HG02943 (cell line): ENCODE results near the gene RNPEPL1.

ENCODE experiments used
- ATAC-seq: cut with Tn5 transposase; IDR thresholded peaks from one replicate; pipeline ENCODE4 v1.9.1; 2021; ENCODE audit warnings: mild to moderate bottlenecking, low read depth, moderate library complexity; ENCODE audit not compliant: unreplicated experiment

RNPEPL1 gene

DNA sequence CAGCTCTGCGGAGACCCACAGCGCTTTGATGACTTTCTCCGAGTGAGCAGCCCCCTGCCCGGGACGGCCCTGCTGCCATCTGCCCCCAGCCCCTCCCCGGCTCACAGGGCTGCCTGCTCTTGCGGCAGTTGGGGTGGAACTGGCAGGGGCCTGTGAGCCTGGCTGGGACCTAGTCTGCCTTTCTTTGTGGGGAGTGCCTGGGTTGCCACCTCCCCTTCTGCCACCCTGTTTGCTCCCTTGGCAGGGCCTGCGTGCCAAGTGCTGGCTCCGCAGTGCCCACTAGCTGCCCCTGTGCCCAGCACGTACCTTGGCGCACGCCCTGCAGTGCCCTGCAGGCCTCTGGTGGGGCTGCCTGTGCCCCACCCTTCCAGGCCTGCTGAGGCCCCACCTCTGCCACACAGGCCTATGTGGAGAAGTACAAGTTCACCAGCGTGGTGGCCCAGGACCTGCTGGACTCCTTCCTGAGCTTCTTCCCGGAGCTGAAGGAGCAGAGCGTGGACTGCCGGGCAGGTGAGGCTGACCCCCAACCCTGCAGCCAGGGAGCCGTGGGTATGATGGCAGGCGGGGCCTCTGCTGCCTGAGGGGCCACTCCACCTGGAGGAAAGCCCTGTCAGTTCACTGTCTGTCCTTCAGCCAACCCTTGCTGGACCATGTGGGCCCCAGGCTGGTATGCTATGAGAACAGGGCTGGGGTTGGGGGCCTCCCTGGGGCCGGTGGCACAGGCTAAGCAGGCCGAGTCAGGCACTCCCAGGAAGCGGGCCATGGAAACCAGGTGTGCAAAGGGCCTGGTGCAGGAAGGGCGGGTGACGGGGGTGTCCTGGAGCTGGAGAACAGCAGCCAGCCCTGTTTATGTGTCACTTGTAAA, 7.0 kb downstream of the RNPEPL1 start:
- ATAC-seq: no peak

DNA sequence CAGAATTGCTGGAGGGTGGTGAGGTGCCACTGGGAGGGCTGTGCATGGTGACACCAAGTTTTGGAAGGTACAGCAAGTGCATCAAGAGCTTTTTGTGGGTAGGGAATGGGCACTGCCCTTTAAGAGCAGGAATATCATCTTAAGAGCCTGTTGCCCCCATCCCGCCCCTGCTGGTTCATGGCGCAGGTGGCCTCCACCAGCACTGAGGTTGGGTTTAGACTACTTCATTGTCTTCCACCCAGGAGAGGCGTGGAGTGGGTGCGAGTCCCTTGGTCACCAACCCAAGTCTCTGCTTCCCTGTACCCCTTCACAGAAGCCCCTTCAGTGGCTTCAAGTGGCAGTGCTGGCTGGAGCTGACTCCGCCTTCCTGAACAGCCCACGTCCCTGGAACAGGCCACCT, 7.8 kb downstream of the RNPEPL1 start:
- ATAC-seq: no peak

DNA sequence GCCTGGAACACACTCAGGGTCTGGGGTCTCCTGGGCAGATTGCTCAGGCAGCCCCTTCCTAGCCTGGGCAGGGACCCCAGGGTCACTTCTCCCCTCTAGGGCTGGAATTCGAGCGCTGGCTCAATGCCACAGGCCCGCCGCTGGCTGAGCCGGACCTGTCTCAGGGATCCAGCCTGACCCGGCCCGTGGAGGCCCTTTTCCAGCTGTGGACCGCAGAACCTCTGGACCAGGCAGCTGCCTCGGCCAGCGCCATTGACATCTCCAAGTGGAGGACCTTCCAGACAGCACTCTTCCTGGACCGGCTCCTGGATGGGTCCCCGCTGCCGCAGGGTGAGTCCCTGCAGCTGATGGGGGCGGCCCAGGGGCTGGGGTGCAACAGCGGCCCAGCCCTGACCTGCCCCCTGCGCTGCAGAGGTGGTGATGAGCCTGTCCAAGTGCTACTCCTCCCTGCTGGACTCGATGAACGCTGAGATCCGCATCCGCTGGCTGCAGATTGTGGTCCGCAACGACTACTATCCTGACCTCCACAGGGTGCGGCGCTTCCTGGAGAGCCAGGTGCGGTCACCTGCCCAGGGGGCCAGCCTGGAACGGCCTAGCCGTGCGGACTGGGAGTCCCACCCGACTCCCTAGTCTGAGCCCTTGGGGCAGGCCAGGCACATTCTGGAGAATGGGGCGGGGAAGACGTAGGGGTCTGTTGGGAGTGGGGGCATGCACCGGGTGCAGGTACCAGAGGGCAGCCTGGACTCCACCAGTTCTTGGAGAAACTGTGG, 8.3 kb downstream of the RNPEPL1 start:
- no peak for ATAC-seq

DNA sequence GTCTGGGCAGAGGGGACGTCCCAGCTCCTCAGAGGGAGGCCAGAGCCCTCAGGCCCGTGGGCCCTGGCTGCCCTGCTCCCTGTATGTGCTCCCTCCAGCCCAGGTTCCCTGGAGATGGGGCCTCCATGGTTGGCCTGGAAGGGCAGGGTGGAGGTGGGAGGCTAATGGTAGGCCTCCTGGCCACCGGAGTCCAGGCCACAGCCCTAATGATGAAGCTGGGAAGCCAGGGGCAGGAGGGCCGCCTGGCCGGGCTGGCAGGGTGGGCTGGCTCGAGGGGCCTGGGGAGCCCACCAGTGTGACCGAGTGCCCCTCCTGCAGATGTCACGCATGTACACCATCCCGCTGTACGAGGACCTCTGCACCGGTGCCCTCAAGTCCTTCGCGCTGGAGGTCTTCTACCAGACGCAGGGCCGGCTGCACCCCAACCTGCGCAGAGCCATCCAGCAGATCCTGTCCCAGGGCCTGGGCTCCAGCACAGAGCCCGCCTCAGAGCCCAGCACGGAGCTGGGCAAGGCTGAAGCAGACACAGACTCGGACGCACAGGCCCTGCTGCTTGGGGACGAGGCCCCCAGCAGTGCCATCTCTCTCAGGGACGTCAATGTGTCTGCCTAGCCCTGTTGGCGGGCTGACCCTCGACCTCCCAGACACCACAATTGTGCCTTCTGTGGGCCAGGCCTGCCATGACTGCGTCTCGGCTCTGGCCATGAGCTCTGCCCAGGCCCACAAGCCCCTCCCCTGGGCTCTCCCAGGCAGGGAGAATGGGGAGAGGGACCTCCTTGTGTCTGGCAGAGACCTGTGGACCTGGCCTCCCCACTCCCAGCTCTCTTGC, 9.2 kb downstream of the RNPEPL1 start:
- no peak for ATAC-seq

DNA sequence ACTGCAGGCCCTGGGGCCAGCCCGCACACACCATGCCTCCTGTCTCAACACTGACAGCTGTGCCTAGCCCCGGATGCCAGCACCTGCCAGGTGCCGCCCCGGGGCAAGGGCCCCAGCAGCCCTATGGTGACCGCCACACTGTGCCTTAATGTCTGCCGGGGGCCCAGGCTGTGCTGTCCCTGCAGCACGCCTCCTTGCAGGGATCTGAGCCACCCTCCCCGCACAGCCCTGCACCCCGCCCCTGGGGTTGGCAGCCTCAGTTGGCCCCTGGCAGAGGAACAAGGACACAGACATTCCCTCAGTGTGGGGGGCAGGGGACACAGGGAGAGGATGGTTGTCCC, 9.8 kb downstream of the RNPEPL1 start:
- no peak for ATAC-seq

DNA sequence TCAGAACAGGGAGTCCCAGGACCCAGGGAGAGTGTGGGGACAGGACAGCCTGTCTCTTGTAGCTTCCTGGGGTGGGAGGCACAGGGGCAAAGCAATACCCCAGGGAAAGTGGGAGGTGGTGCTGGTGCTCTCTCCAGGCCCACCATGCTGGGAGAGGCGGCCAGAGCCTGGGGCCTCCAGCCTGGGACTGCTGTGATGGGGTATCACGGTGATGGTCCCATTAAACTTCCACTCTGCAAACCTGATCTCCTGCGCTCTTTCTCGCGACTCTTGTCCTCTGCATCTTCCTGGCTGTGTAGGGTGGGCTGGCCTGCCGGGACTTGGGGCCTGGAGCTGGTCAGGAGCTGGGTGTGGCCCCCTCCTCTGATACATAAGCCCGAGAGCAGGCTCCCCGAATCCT, 10.2 kb downstream of the RNPEPL1 start:
- no peak for ATAC-seq

DNA sequence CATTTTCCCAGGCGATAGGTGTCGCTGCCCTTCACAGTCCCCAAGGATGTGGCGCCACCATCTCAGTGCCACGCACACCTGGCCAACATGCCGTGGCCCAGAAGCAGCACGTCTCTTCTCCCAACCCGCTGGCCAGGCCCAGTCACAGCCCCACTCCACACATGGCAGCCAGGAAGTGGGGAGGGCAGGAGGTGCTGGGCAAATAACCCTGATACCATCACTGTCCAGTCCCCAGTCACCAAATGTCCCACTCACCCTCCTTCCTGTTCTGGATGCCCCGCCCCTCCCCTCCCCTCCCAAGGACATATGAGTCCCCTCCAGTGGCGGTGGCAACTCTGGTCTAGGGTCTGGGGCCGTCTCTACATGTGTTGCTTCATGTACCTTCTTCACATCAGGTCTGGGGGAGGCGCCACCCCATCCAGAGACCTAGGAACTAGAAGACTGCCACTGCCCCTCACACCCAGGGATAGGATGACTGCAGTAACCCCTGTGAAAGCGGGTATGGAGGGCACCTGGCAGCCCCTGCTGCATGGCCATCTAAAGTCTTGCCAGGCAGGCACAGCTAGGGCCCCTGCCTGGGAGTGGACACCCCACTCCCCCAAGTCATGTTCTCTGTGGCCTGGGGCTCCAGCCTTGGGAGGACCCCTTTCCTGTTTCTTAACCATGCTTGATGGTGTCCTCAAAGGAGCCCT, 10.9 kb downstream of the RNPEPL1 start:
- no peak for ATAC-seq

DNA sequence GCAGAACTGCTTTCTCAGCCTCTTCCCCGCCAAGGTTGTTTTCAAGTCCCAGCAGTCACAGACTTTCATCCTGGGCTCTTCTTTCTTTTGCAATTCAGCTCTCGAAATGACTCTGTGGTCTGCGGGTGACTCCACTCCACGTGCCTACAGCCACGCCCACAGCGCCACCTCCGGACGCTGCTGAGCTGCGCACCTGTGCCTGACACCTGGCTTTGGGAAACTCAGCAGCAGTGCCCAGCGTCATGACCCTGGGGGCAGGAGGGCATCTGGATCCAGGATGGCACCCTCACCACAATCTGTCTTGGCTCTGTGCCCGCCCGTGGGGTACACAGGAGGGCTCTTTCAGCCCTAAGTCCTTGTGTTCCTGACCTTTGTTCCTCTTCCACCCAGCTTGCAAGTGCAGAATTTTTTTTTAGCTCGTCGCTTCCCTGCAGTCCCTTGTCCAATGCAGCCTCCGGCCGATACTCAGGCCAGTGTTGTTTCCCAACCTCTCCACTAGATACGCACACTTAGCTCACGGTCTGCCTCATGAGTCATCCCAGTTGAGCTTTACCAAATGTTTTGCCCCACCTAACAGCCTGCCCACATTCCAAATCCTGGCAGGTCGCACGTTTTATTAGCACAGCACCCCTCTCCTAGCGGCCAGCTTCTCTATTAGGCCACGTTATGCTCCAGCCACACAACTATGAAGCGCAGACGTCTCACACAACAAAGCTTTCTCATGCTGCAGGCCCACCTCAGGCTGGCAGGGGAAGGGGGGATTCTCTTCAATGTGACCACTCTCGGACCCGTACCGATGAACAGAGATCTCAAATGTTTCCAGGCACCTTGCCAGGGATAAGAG, 11.7 kb downstream of the RNPEPL1 start:
- ATAC-seq: no peak

DNA sequence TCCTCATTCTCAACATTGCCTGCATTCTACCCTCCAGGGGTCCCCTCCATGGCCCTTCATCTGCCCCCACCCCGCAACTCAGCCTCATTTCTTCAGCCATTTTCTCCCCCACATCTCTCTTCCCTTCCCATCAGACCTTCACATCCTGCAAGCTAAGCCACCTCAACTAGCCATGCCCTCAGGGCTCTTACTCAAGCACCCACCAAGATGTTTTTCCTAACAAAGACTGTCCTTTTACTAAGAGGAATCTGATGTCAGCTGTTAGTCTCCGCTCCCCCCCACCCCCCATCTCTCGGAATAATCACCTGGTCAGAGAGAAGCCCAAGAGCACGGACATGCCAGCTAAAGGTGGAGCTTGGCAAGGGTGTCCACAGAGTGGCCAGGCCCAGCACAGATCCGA, 13.5 kb downstream of the RNPEPL1 start:
- no peak for ATAC-seq

DNA sequence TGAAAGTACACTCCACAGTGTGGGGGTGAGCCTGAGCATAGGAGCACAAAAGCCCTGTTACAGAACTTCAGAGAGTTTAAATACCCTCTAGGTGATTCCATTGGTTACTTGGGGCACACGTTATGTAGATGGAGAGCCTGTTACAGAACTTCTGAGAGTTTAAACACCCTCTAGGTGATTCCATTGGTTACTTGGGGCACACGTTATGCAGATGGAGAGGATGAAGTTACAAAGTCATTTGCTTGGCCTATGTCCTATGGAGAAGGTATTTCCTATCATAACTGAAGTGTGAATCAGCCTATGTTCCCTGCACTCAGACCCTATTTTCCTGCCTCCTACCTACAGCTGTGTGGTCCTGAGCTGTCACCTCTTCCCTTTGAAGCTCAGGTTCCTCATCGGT, 14.5 kb downstream of the RNPEPL1 start:
- ATAC-seq: no peak

DNA sequence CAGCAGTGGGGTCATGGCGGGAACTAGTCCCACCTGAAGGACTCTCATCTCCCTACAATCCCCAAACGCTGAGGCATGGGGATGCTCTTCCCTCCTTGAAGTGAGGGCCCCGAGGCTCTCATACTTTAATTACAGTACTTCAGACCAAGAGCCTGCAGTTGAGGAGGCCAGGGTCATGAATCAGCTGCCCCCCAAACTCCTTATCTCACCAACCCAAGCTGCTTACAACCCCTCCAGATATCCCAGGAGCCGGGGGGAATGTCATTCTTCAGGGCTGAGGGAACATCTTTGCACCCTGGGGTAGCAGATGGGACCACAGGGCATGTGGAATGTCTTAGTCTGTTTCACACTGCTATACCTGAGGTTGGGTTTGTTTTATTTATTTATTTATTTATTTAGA, 15.5 kb downstream of the RNPEPL1 start:
- ATAC-seq: no peak

DNA sequence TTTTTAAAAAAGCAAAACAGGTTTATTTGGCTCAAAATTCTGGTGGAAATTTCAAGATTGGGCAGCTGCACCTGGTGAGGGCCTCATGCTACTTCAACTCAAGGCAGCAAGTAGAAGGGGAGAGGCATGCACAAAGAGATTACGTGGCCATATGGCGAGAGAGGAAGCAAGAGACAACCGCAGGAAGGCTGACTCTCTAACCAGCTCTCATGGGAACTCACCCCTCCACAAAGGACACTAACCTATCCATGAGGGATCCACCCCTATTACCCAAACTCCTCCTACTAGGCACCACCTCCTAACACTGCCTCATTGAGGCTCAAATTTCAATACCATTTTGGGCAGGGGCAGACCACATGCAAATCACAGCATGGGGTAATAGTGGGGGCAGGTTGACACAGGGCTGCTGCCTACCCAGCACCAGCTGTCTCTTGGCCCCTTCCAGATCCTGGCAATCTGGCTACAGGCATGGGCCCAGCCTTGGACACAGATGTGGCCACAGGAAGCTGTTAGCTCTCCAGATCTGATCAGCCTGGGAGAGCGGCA, 16.3 kb downstream of the RNPEPL1 start:
- ATAC-seq: peak; percentile 51

DNA sequence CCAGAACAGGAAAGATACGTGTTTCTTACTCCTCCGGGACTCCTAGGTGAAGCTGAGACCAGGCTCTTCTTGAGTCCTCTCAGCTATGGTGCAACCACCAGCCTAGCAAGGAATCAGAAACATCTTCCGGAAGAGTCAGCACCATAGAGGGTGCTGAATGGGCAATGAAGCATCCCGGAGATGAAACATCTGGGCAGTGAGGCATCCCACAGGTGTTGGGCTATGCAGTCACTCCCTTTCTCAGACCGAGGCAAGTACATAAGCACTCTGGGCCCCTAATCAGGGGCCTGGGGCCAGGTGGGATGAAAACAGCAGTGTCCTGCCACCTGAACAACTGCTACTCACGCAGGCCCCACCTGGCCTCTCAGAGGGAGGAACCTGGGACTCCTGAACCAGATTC, 16.8 kb downstream of the RNPEPL1 start:
- ATAC-seq: peak; percentile 19

DNA sequence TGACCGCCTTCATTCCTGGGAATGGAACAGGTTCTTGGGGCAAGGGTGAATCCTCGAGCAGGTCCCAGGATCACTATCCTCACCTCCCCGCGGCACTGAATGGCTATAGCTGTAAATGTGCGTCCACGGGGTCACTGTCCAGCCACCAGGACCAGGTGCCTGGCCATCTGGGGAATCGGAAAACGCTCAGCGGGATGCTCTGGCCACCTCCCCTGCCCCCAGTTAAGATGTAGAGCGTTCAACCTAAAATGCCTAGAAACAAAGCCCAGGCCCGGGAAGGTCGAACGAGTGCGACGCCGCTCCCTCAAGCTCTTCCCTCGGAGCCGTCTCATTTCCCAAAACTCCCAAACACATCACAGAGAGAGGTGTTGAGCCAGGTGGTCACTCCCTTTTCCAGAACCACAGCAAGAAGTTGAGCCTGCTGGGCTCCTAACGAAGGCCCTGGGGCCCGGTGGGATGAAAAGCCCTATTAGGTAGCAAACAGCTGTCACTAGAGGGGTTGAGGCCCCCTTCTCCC, 17.5 kb downstream of the RNPEPL1 start:
- ATAC-seq: no peak

DNA sequence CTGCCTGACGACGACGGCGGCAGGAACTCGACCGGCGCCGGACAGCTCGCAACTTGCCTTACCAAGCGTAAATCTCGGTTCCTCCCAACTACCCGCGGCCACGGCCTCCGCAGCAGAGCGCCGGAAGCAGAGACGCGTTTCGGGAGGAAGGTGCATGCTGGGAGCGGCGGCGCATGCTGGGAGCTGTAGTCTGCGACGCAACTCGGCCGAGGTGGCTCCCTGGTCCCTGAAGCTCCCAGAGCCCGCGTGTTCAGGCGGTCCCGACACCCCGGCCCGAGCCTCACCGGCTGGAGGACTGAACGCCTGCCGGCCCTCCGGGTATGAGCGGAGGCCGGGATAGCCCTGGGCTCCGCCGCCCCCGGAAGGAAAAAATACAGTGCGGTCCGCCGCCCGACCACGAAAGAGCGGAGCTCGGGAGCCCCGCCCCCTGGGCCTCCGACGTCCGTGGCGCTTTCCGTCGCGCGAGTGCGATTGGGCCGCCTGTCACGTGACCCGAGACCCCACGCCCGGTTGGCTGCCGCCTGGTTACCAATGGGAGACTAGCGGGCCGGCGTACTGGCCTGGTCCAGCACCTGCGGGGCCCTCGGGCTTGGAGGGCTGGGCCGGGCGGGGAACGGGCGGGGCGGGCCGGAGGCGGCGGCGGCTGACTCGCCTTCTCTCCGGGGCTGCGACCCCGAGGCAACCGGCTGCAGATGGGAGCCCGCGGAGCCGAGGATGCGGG, 18.1 kb downstream of the RNPEPL1 start, which contains the start of gene CAPN10:
Gene CAPN10 (plus strand): TSS at position 537 of the 721 bp plus-strand sequence. CDS start 178 bp downstream, at position 715.
- peak; percentile 64 for ATAC-seq

DNA sequence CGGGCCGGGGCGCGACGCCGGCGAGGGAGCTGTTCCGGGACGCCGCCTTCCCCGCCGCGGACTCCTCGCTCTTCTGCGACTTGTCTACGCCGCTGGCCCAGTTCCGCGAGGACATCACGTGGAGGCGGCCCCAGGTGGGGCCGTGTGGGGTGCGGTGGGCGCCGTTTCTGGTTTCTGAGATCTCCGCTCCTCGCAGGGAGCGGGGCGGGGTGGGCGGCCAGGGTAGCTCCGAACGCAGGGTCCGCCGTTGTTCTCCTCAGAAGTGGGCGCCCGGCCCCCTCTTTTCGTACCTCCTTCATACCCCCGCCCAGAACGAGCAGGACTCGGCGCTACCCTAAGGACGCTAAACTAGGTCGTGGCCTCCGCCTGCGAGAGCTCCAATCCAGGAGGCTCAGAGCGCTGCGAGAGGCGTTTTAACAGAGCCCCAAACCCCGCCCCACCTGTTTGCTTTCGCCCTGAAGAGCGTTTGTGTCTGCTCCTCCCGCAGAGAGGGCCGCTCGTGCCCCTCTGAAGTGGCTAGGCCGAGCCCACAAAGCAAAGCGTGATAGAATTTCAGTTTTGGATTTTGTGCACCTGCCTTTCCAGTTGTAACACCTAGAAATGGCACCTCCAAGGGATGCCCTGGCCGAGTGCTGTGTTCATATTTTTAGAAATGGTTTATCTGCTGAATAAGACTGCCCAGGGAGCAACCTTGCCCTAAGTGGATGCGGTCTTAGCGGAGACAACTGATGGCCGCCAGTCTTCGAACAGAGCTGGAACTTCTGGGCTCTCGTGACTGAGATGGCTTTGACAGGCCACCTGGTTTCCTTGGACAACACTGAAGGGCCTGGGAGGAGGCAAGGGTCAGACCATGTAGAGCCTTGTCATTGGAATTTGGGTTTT, 18.9 kb downstream of the RNPEPL1 start:
- no peak for ATAC-seq

DNA sequence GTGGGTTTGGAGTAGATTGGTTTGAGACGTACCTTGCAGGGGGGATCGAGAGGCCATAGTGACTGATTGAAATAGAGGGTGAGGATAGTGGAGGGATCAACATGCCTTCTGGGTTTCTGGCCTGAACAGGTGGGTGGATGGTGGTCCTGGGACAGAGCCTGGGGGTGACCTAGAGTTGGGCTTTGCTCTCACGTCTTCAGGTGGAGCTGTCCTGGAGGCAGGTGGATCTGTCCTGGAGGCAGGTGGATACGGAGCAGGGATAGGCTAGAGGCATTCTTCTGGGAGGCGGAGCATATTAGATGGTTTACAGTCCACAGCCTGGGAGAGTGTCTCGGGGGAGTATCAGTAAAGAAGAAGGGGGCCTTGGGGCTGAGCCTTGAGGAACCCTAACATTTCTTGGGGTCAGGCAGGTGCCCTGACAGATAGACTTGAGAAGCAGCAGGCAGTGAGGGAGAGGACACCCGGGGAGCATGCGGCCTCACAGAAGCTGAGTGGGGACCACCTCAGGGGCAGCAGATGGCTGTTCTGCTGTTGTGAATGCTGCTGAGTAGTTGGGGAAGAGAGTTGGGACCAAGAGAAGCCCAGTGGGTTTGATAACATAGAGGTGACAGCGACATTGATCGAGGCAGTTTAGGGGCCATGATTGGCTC, 19.8 kb downstream of the RNPEPL1 start:
- ATAC-seq: no peak
